Activated naive CD8-positive, alpha-beta T cell treated with anti-CD3 and anti-CD28 coated beads, Interleukin-2, amount 10 ng/mL, durations not matched to agents 7 days and 5 days (primary cell): Measurements from ENCODE around the gene GFER. TPM values are rescaled to one million over a fixed set of nuclear protein-coding genes. Genes with fewer than 3 reads are reported as not detected.

Experiments used
- ATAC-seq: fragments of 150-1000 bp; cut with Tn5 transposase; one replicate; pipeline ENCODE4 v1.10.0; 2021; ENCODE audit warnings: low read depth, moderate library complexity
- POLR2A ChIA-PET: fragments of 350-600 bp; sonication (Branson Sonifier 250); formaldehyde crosslinking; loops from one replicate; lab custom pipeline; 2021; ENCODE audit warnings: antibody characterized with exemption; lab: Charles Lee
- DNase-seq: peaks from one replicate; pipeline ENCODE4 v3.0.0; 2021
- H3K27ac Mint-ChIP-seq: one replicate; pipeline ENCODE4 v1.8.0; 2022; ENCODE audit warnings: mild to moderate bottlenecking, mixed read lengths
- H3K27me3 Mint-ChIP-seq: one replicate; pipeline ENCODE4 v1.8.0; 2022; ENCODE audit warnings: mild to moderate bottlenecking, moderate library complexity, mixed read lengths
- H3K36me3 Mint-ChIP-seq: one replicate; pipeline ENCODE4 v1.8.0; 2021; ENCODE audit warnings: mild to moderate bottlenecking, mixed read lengths
- H3K4me1 Mint-ChIP-seq: one replicate; pipeline ENCODE4 v1.8.0; 2021; ENCODE audit warnings: mixed read lengths
- H3K4me3 Mint-ChIP-seq: one replicate; pipeline ENCODE4 v1.8.0; 2022; ENCODE audit warnings: mild to moderate bottlenecking, moderate library complexity, mixed read lengths
- H3K9me3 Mint-ChIP-seq: one replicate; pipeline ENCODE4 v1.8.0; 2021; ENCODE audit warnings: mixed read lengths
- total RNA-seq, 2 experiments: library from RNA; stranded (reverse); gene quantifications; one replicate each; pipeline ENCODE4 v1.2.3, GENCODE V29; 2021

GFER gene
- total RNA-seq, 2 experiments from 2014 or later = 28.8 to 31.9 TPM

- Mint-ChIP-seq H3K9me3 (no peaks in the 10 kb centered on the region), H3K36me3 (peaks cover 7% of the 10 kb centered on the region), H3K27ac (peak overlapping the region; percentile 99), H3K27me3 (no peaks in the 10 kb centered on the region), H3K4me3 (peak overlapping the region; percentile 96), H3K4me1 (peaks cover 12% of the 10 kb centered on the region)
- ATAC-seq (no peak), DNase-seq (no peak)
- POLR2A ChIA-PET = interaction anchor here (1.0 to 4.0 kb wide), 11 partner anchors 8 to 190 kb away, joined by 3 to 37 read pairs (median 6); partner anchors contain the start of genes GFER, NDUFB10, NUBP2 and RPL3L
Observed at GRCh38 chr16:1972490-1972877, 11.5 kb upstream of the GFER start.

- no peak for ATAC-seq
- Mint-ChIP-seq H3K4me3 (no peak overlapping the region), H3K9me3 (no peaks in the 10 kb centered on the region), H3K36me3 (peaks cover 7% of the 10 kb centered on the region), H3K27ac (no peak overlapping the region), H3K27me3 (no peaks in the 10 kb centered on the region), H3K4me1 (peaks cover 12% of the 10 kb centered on the region)
- POLR2A ChIA-PET = interaction anchor here (1.0 to 1.1 kb wide), 2 partner anchors 9 to 182 kb away, joined by 3 to 5 read pairs; partner anchors contain the start of genes RPS2 and TRAF7
- DNase-seq = no peak
Observed at GRCh38 chr16:1973461-1974156, 10.4 kb upstream of the GFER start.

DNA sequence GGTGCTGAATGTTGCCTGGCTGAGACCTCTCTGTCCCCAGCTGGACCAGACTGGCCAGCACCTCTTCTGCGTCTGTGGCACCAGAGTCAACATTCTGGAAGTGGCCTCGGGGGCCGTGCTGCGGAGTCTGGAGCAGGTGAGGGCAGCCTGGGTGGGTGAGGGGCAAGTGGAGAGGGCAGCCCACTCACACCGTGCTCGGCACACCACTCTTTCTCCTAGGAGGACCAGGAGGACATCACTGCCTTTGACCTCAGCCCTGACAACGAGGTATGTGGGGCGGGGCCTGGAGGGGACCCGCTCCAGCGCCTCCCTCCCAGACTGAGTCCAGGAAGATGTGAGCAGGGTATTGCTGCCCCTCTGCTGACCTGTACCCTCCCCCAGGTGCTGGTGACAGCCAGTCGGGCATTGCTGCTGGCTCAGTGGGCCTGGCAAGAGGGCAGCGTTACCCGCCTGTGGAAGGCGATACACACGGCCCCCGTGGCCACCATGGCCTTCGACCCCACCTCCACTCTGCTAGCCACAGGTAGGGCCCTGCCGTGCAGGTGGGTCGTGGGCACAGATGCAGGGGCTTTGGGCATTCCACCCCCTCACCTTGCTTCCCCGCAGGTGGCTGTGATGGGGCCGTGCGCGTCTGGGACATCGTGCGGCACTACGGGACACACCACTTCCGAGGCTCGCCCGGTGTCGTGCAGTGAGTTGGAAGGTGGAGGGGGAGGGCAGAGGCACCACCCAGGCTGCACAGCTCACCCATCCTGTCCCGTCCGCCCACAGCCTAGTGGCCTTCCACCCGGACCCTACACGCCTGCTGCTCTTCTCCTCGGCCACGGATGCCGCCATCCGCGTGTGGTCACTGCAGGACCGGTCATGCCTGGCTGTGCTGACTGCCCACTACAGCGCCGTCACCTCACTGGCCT is 9.6 kb upstream of the GFER start:
- POLR2A ChIA-PET = interaction anchor here (1.8 kb wide), 1 partner anchor 10 kb away, joined by 9 read pairs; the partner anchor contains the start of gene RPS2
- Mint-ChIP-seq H3K36me3 (peaks cover 7% of the 10 kb centered on the region), H3K27me3 (no peaks in the 10 kb centered on the region), H3K4me3 (no peak overlapping the region), H3K4me1 (peaks cover 12% of the 10 kb centered on the region), H3K27ac (no peak overlapping the region), H3K9me3 (no peaks in the 10 kb centered on the region)
- DNase-seq (no peak), ATAC-seq (no peak)

GRCh38 chr16:1975432-1976215 is 8.4 kb upstream of the GFER start:
- Mint-ChIP-seq H3K9me3 (no peaks in the 10 kb centered on the region), H3K27ac (no peak overlapping the region), H3K27me3 (peaks cover 3% of the 10 kb centered on the region), H3K4me1 (peaks cover 12% of the 10 kb centered on the region), H3K36me3 (peaks cover 7% of the 10 kb centered on the region), H3K4me3 (no peak overlapping the region)
- POLR2A ChIA-PET = interaction anchor here (1.8 kb wide), 1 partner anchor 11 kb away, joined by 9 read pairs; the partner anchor contains the start of gene RPS2
- ATAC-seq = no peak
- DNase-seq = no peak

GRCh38 chr16:1976216-1976520 is 7.8 kb upstream of the GFER start:
- Mint-ChIP-seq H3K4me3 (no peak overlapping the region), H3K9me3 (no peaks in the 10 kb centered on the region), H3K4me1 (peaks cover 10% of the 10 kb centered on the region), H3K36me3 (peaks cover 7% of the 10 kb centered on the region), H3K27me3 (peaks cover 7% of the 10 kb centered on the region), H3K27ac (no peak overlapping the region)
- ATAC-seq = no peak
- DNase-seq = no peak
- POLR2A ChIA-PET = interaction anchor here (1.8 kb wide), 1 partner anchor 11 kb away, joined by 9 read pairs; the partner anchor contains the start of gene RPS2

DNA sequence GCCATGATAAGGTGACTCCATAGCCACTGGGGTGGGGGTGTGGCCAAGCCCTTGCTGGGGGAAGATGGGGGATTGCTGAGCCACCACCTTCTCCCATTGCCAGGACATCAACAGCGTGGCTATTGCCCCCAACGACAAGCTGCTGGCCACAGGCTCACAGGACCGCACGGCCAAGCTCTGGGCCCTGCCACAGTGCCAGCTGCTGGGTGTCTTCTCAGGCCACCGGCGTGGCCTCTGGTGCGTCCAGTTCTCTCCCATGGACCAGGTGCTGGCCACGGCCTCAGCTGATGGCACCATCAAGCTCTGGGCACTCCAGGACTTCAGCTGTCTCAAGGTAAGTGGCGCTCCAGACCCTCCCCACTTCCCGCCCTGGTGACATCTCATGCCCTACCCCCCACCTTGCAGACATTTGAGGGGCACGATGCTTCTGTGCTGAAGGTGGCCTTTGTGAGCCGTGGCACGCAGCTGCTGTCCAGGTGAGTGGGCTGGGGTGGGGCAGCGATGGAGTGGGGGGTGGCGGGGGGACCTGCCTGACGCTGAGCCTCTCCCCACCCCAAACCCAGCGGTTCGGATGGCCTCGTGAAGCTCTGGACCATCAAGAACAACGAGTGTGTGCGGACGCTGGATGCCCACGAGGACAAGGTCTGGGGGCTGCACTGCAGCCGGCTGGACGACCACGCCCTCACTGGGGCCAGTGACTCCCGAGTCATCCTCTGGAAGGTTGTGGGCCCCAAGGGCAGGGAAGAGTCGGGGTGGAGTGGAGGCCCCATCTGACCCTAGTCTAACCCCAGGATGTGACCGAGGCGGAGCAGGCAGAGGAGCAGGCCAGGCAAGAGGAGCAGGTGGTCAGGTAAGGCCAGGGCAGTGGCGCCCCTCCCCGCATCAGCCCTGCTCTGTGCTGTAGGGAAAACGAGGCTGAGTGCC is 6.8 kb upstream of the GFER start:
- Mint-ChIP-seq H3K9me3 (no peaks in the 10 kb centered on the region), H3K27me3 (peaks cover 18% of the 10 kb centered on the region), H3K36me3 (peaks cover 7% of the 10 kb centered on the region), H3K27ac (no peak overlapping the region), H3K4me3 (no peak overlapping the region), H3K4me1 (peaks cover 7% of the 10 kb centered on the region)
- no peak for ATAC-seq
- POLR2A ChIA-PET = interaction anchor here (8.6 kb wide), 1 partner anchor 13 kb away, joined by 50 read pairs; the partner anchor contains the start of gene RPS2
- no peak for DNase-seq

DNA sequence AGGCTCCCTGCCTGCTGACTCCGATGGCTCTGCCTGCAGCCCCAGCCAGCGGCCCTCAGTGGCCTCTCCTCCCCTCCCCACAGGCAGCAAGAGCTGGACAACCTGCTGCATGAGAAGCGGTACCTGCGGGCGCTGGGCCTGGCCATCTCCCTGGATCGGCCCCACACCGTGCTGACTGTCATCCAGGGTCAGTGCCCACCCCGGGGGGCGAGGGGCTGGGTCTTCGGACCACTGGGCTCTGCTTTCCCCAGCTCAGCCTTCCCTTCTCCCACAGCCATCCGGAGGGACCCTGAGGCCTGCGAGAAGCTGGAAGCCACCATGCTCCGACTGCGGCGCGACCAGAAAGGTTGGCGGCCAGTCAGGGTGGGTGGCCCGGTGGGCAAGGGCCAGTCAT is 6.1 kb upstream of the GFER start:
- Mint-ChIP-seq H3K4me3 (no peak overlapping the region), H3K27me3 (peaks cover 24% of the 10 kb centered on the region), H3K4me1 (peaks cover 3% of the 10 kb centered on the region), H3K27ac (no peak overlapping the region), H3K9me3 (no peaks in the 10 kb centered on the region), H3K36me3 (peaks cover 7% of the 10 kb centered on the region)
- no peak for DNase-seq
- POLR2A ChIA-PET = interaction anchor here (8.6 kb wide), 1 partner anchor 13 kb away, joined by 50 read pairs; the partner anchor contains the start of gene RPS2
- no peak for ATAC-seq

DNA sequence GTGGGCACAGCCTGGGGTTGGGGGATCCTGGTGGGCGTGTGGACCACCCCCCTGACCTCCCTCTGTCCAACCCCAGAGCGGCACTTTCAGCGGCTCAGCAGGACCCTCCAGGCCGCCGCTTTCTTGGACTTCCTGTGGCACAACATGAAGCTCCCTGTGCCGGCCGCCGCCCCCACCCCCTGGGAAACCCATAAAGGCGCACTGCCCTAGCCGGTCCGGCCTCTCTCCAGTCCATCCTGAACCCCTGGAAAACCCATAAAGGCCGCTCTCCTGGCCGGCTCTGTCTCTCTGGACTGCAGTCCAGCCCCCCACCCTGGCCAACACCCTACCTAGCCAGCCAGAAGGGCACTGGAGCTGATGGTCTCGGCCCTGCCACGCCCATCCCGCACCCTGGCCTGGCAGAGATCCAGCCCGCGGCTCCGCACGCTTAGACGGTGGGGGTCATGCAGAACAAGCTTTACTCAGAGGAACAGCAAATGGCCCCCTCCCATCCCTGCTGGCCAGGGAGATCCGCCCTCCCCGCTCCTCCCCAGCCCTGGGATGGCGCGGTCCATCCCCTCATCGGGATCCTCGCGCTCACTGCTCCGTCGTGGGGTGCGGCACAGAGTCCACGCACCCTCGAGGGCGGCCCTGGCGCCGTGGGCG is 5.4 kb upstream of the GFER start:
- peaks cover 3% of the 10 kb centered on the region for H3K4me1 Mint-ChIP-seq

DNA sequence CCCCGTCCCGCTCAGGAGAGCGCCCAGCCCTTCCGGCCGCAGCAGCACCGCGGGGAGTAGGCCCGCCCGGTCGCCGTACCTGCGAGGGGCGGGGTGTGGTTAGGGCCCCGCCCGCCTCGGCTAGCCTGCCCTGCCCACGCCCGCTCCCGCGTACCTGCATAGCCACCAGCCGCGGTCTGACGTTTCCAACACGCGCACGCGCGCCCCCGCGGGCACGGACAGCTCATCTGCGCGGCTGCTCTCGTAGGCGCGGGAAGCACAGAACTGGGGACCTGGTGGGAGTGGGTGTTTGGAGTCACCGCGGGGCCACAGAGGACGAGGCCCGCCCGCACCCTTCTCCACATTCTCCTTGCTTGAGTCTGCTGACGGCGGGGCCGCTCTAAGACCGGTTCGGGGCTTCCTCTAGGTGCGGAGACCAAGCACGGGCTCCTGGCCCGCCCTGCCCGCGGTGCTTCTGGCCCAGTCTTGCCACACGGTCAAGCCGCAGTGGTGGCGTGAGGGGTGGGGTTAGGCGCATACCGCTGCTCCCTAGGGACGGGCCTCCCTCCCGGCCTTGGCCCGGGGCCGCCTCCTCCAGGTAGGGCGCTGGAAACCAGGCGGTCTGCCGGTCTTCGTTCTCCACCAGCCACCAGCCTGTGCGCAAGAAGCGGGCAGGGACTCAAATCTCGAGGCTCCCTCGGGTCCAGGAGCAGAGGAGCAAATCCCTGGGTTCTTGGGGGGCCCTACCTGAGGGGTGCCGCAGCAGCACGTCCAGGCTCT is 4.5 kb upstream of the GFER start:
- Mint-ChIP-seq H3K4me1 (peaks cover 3% of the 10 kb centered on the region), H3K27me3 (peaks cover 30% of the 10 kb centered on the region), H3K4me3 (no peak overlapping the region), H3K27ac (no peak overlapping the region), H3K9me3 (no peaks in the 10 kb centered on the region), H3K36me3 (peaks cover 7% of the 10 kb centered on the region)
- ATAC-seq (no peak), DNase-seq (no peak)
- POLR2A ChIA-PET = interaction anchor here (8.6 kb wide), 1 partner anchor 15 kb away, joined by 50 read pairs; the partner anchor contains the start of gene RPS2

More for the DNA sequence above, 5.4 kb upstream of the GFER start:
- Mint-ChIP-seq H3K27me3 (peaks cover 30% of the 10 kb centered on the region), H3K36me3 (peaks cover 7% of the 10 kb centered on the region), H3K27ac (no peak overlapping the region), H3K9me3 (no peaks in the 10 kb centered on the region), H3K4me3 (no peak overlapping the region)
- ATAC-seq (no peak), DNase-seq (no peak)
- POLR2A ChIA-PET = interaction anchor here (8.6 kb wide), 1 partner anchor 14 kb away, joined by 50 read pairs; the partner anchor contains the start of gene RPS2

GRCh38 chr16:1980030-1980769 is 3.8 kb upstream of the GFER start:
- Mint-ChIP-seq H3K27ac (no peak overlapping the region), H3K4me3 (no peak overlapping the region), H3K36me3 (peaks cover 4% of the 10 kb centered on the region), H3K9me3 (no peaks in the 10 kb centered on the region), H3K4me1 (peaks cover 6% of the 10 kb centered on the region), H3K27me3 (peaks cover 30% of the 10 kb centered on the region)
- DNase-seq (no peak), ATAC-seq (no peak)
- POLR2A ChIA-PET = interaction anchor here (0.7 to 8.6 kb wide), 2 partner anchors 11 to 15 kb away, joined by 3 to 50 read pairs; partner anchors contain the start of gene RPS2
